ENCODE measurements around the gene CLMN. TPM values are rescaled to one million over a fixed set of nuclear protein-coding genes. Genes with fewer than 3 reads are reported as not detected.

The CLMN gene
- total and polyA plus RNA-seq, 2 of the 13 experiments (the other 11 are each of a cell fraction or from before 2014, with no cell fraction given) = 15.1 to 16.7 TPM

- Histone ChIP-seq H3K27ac (ENCODE audit: extremely low read length, insufficient read depth, low read length) (no peak overlapping the region), H3K4me2 (ENCODE audit: low read depth, low read length) (no peak overlapping the region), H3K79me2 (ENCODE audit: insufficient read depth, low read length) (peaks cover 9% of the 10 kb centered on the region), H3K36me3 (replicated peaks in 1 of 2; ENCODE audit: control insufficient read depth in 1 of 2, insufficient read depth in 2 of 2, low read length in 2 of 2) (no peaks in the 10 kb centered on the region), H2AFZ (ENCODE audit: low read length) (no peak overlapping the region), H4K20me1 (ENCODE audit: insufficient read depth, low read length) (no peaks in the 10 kb centered on the region; the same call in 1 of the 2 replicates), H3K4me3 (replicated peaks in 1 of 3; ENCODE audit: insufficient read depth in 1 of 3, low read depth in 2 of 3, low read length in 3 of 3) (no peak overlapping the region), H3K9ac (ENCODE audit: insufficient read depth, low read depth, low read length) (no peak overlapping the region), H3K4me1 (ENCODE audit: insufficient read depth, low read length) (peaks cover 79% of the 10 kb centered on the region), H3K27me3 (ENCODE audit: control insufficient read depth in 1 of 2, insufficient read depth in 2 of 2, low read length in 2 of 2) (no peaks in the 10 kb centered on the region), H3K9me3 (ENCODE audit: low read length) (no peaks in the 10 kb centered on the region)
- intact Hi-C loops (cut with micrococcal nuclease; ENCODE audit: unreplicated experiment) = no loop called here
- POLR2A ChIA-PET = no interaction called here
- ATAC-seq (no peak), DNase-seq (ENCODE audit: low spot score) (no peak), FAIRE-seq (no peak)
- in situ Hi-C loops (cut with HindIII; ENCODE audit: extremely low pct_ligation_motif_present, low pct_unique_long_range_greater_than_20kb) = no loop called here
- WGBS (ENCODE audit: low lambda C conversion rate) = 95% methylated on average over 16 of the region's 16 CpGs
- CTCF ChIA-PET (ENCODE audit: low intra/inter-chr PET ratio, low total read pairs) = no interaction called here
- no peak for TF ChIP-seq ZNF737 (CRISPR knock-in tag; IDR thresholded peaks at IDR 0.05; ENCODE audit: borderline replicate concordance)
- no TSS peak for BruUV-seq (replicated peaks)
Measured at GRCh38 chr14:95310635-95311380, 8.9 kb downstream of the CLMN start.

GRCh38 chr14:95309261-95310051, 10.3 kb downstream of the CLMN start:
- TF ChIP-seq KLF6 (CRISPR knock-in tag; IDR thresholded peaks at IDR 0.05) (no peak), ZNF12 (CRISPR knock-in tag; IDR thresholded peaks at IDR 0.05) (peak; percentile 96), CBX5 (CRISPR knock-in tag; IDR thresholded peaks at IDR 0.05; ENCODE audit: borderline replicate concordance) (no peak), ZNF263 (CRISPR knock-in tag; IDR thresholded peaks at IDR 0.05) (no peak)
- POLR2A ChIA-PET = no interaction called here

More at GRCh38 chr14:95309261-95310051, 10.3 kb downstream of the CLMN start:
- Histone ChIP-seq H3K4me3 (replicated peaks in 1 of 3; ENCODE audit: insufficient read depth in 1 of 3, low read depth in 2 of 3, low read length in 3 of 3) (no peak overlapping the region), H3K9me3 (ENCODE audit: low read length) (no peaks in the 10 kb centered on the region), H3K27ac (ENCODE audit: extremely low read length, insufficient read depth, low read length) (no peak overlapping the region), H3K36me3 (replicated peaks in 1 of 2; ENCODE audit: control insufficient read depth in 1 of 2, insufficient read depth in 2 of 2, low read length in 2 of 2) (no peaks in the 10 kb centered on the region), H4K20me1 (ENCODE audit: insufficient read depth, low read length) (no peaks in the 10 kb centered on the region; the same call in 1 of the 2 replicates), H3K4me1 (ENCODE audit: insufficient read depth, low read length) (peaks cover 72% of the 10 kb centered on the region), H2AFZ (ENCODE audit: low read length) (no peak overlapping the region), H3K9ac (ENCODE audit: insufficient read depth, low read depth, low read length) (no peak overlapping the region), H3K27me3 (ENCODE audit: control insufficient read depth in 1 of 2, insufficient read depth in 2 of 2, low read length in 2 of 2) (no peaks in the 10 kb centered on the region), H3K79me2 (ENCODE audit: insufficient read depth, low read length) (peaks cover 12% of the 10 kb centered on the region), H3K4me2 (ENCODE audit: low read depth, low read length) (no peak overlapping the region)
- 80% methylated on average over 9 of the region's 10 CpGs for WGBS (ENCODE audit: low lambda C conversion rate)
- no peak for DNase-seq (ENCODE audit: low spot score)
- intact Hi-C loops (cut with micrococcal nuclease; ENCODE audit: unreplicated experiment) = no loop called here
- in situ Hi-C loops (cut with HindIII; ENCODE audit: extremely low pct_ligation_motif_present, low pct_unique_long_range_greater_than_20kb) = no loop called here
- BruUV-seq (replicated peaks) = no TSS peak
- CTCF ChIA-PET (ENCODE audit: low intra/inter-chr PET ratio, low total read pairs) = no interaction called here
- no peak for FAIRE-seq
- ATAC-seq = no peak

Measured in HepG2 (cell line).